Jurkat, Clone E6-1 (cell line): ENCODE measurements around the gene PLPPR5.

Experiments
- DNase-seq: peaks from one replicate; pipeline ENCODE4 v3.0.0-alpha.2; 2011; ENCODE audit warnings: low read depth, low spot score
- H3K4me3 ChIP-seq: 2 replicates; pipeline ENCODE4 v1.5.1; 2011; ENCODE audit warnings: mild to moderate bottlenecking, low read length, control low read depth, moderate library complexity

Gene PLPPR5

DNA sequence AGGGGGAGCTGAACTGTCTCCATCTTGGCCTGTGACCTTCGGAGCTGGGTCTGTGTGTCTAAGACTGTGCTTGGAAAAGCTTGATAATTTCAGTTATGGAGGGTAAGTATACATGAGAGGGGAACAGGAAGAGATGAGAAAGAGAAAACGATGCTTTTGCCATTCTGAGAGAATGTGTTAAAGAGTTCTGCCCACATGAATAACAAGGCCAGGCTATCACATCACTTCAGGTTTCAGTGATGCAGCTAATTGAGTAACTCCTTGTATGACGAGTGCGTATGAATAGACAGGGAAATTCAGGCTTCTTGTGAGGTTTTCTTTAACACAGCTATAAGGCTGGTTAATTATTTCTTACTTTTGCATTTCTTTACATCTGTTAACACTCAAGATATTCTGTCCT is 81.0 kb downstream of the PLPPR5 start:
- DNase-seq = no peak
- no peak overlapping the region for H3K4me3 ChIP-seq

DNA sequence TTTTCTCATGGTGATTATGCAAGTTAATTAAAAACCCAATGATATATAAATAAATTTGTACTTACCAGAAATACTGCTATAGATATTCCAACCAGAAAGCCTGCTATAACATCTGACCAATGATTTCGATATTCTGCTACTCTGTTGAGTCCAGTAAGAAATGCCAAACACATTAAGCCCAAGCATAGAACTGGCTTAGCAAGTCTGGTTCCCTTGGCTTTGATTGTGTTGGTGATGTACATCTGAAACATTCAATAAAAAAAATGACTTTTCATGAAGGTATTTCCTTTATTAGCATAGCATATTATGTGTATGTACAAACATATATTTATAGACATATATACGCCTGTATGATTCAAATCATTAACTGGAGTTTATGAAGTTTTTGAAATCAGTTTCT is 82.8 kb downstream of the PLPPR5 start:
- no peak overlapping the region for H3K4me3 ChIP-seq
- no peak for DNase-seq

DNA sequence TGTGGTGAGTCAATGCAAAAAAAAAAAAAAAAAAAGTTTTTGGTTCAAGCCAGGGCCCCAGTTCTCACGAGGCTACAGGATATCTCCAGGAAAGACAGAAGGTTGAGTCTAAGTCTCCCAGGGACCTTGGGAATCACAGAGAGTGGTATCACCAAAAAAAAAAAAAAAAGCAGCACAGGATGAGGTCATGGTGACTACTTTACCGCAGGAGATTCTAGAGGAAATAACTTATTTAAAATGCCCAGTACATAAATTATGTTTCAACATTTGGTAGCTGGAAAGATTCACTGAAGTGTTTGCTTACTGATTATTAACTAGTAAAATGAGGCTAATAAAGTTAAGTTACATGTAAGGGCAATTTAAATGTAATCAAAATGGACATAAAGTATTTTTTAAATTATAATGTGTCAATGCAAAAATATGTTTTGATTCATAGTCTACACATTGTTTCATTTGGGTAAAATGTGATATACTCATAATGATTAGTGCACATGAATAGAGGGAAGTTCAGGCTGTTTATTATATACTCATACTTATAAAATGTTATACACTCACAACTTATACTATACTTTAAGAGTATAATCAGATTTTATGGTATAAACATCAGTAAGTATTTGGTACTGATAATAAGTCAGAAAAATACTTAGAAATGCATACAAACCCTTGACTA is 84.1 kb downstream of the PLPPR5 start:
- DNase-seq = no peak

DNA sequence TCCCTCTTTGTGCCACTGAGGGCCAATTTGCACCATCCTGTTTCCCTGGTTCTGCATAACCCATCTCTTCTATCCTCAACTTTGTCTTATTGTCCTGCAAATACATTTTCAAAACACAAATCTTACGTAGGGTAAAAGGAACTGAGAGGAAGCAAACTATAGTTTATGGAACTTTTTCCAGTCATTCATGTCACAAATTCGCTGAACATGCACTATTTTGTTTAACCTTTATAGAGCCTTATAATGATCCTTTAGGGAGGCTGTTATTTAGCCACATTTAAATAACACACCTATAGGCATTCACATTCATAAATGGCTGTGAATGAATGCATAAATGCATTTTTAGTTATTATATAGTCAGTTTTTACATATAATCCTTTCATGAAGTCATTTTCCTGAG is 85.0 kb downstream of the PLPPR5 start:
- DNase-seq = no peak
- no peak overlapping the region for H3K4me3 ChIP-seq

More for the DNA sequence above, 84.1 kb downstream of the PLPPR5 start:
- no peak overlapping the region for H3K4me3 ChIP-seq

DNA sequence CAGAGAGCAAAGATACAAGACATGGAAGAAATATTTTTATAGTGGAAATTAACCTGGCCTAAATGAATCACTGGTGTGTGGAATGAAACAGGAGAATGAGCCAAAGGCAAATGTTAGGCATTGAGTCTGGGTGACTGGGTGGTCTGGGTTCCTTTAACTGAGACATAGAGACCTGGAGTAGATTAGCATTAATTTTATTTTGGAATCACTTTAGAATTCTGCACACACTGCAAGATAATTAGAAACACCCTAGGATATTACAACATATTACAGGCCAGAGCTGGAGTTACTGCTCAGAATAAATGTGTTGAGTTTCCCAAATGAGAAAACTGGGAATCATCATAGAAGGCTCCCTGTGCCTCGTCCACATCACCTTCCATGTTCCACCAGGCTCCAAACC is 85.5 kb downstream of the PLPPR5 start:
- no peak overlapping the region for H3K4me3 ChIP-seq
- no peak for DNase-seq

DNA sequence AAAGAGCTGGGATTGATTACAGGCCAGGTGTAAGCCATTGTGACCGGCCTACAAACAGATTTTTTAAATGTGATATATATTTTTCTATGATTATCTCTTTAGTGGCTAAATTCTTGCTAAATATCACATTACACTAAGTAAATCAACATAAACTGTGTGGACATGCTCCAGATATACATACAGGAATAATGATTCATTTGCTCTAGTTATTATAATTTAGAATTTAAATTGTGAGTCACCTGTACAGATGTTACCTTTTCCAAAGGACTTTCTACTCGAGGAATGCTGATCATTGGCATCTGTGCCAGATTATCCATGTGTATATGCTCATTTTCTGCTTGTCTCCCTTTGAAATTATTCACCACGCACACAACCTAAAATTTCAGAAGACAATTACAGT is 90.1 kb downstream of the PLPPR5 start:
- H3K4me3 ChIP-seq = no peak overlapping the region
- no peak for DNase-seq

DNA sequence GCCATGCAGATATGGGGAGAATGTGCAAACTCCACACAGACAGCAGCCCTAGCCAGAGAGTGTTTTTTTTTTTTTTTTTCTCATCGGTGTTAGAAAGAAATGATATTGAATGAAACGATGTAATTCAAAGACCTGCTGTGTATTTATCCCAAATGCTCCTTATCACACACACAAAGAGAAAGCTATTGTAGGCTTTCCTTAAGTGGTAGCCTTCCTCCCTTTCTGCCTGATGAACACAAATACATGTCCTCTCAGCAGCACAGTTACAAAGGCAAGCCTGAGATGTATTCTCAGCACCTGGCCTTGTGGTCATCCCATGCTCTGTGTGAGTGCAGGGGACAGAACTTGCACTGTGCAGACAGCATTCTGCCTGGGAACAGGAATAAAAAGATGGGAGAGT is 93.8 kb downstream of the PLPPR5 start:
- DNase-seq = no peak
- H3K4me3 ChIP-seq = no peak overlapping the region

DNA sequence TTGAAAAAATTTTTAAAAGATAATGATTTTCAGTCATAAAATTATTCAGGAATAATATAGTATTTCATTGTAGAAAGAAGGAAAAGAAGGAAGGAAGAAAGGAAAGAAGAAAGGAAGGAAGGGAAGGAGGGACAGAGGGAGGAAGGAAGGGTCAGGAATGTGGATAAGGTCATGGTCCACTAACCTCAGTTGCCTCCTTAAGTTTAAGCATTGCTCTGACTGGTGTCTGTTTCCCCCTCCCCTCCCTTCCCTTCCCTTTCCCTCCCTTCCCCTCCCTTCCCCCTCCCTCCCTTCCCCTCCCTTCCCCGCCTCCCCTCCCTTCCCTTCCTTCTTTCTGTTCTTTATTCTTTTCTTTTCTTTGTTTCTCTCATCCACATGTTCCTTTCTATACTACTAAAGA is 95.7 kb downstream of the PLPPR5 start:
- DNase-seq = no peak
- H3K4me3 ChIP-seq = no peak overlapping the region

DNA sequence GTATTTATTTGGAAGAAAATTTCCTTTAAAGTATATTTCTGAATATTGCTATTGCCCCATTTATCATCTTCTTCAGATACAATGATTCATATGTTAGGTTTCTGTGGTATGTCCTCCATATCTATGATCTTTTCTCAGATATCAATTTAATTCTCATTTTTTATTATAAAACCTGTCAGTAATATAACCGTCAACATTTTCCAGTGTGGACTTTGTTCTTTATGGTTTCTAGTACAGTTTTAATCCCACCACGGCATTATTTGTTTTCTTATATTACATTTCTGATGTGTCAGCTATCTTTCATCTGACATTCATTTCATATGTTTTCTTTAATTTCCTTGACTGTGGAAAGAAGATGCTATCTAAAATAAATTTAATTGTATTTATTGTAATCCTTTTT is 97.9 kb downstream of the PLPPR5 start:
- DNase-seq = no peak
- no peak overlapping the region for H3K4me3 ChIP-seq

DNA sequence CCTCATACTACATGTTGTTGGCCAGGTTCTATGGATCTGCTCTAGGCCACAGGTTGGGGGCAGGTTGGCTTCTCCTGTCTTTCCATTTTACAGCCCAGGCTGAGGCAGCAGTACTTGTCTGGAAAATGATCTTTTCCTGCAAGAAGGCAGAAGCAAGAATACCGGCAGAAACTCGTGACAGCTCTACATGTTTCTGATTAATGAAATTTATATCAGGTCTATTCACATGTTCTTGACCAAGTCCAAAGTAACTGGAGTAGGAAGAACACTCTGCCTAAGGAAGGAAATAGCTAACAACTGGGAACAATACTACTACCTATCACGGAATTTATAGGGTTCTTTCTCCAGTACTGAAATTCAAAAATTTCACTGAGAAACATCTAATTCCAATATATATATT is 98.3 kb downstream of the PLPPR5 start:
- H3K4me3 ChIP-seq = no peak overlapping the region
- DNase-seq = no peak

DNA sequence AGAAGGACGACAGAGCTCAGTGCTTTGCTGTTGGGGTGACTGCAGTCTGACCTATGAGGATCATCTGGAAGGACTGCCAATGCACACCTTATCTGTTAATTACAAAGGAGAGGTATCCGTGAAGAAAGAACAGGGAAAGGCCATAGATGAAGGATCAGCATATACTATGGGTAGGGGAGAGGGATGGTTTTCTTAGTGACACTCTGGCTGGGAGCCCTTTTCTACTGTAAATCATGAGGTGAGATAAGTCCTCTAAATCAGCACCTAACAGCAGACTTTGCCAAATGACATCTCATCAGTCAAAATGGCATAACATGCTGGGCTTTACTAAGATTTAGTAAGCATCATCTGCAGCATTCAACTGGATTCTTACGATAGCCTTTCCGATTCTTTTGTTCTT is 100.0 kb downstream of the PLPPR5 start:
- no peak overlapping the region for H3K4me3 ChIP-seq
- no peak for DNase-seq

DNA sequence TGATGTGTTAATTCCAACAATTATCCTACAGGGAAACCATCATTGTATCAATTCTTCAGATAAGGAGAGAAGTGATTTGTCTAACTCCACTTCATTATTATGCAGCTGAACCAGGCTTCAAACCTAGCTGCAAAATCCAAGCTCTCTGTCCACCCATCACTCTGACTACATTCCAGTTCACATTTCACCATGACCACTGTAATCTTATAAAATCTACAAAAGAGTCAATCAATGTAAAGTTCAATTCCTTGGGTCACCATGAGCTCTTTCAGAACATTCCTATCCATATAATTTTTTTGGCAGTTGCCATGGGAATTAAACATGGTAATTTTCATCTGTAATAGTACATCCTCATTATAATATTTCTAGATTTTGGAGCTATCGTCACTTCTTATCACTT is 100.9 kb downstream of the PLPPR5 start:
- H3K4me3 ChIP-seq = no peak overlapping the region
- DNase-seq = no peak

DNA sequence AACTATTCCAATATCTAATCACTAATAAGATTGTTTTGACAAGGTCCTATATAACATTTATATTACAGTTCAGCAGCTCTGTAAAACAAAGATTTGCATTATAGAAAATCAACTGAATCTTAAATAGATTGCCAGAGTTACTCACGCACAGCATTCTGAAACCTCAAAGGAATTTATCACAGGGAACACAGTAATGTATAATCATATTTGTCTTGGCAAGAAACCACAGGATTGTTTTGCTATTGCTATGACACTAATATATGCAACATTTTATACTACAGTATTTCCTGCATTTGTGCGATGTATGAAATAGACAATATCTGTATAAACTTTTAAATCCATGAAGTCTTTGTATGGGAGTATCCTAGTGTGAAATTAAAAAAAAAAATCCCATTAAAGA is 101.4 kb downstream of the PLPPR5 start:
- no peak for DNase-seq
- H3K4me3 ChIP-seq = no peak overlapping the region

DNA sequence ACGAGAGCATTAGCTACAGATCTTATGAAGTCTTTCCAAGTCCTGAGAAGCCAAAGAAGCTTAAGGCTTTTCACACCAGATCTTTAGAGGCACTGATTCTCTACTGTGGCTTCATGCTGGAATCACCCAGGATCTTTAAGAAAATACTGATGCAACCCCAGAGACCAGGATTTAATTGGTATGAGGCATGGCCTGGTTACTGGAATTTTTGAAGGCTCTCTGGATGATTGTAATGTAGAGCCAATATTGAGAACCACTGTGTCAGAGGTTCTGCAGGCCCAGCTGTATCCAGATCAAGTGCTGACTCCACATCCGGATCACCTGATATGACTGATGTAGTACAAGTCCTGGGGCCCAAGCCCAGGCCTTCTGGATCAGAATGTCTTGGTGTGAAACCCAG is 105.7 kb downstream of the PLPPR5 start:
- no peak overlapping the region for H3K4me3 ChIP-seq
- no peak for DNase-seq

DNA sequence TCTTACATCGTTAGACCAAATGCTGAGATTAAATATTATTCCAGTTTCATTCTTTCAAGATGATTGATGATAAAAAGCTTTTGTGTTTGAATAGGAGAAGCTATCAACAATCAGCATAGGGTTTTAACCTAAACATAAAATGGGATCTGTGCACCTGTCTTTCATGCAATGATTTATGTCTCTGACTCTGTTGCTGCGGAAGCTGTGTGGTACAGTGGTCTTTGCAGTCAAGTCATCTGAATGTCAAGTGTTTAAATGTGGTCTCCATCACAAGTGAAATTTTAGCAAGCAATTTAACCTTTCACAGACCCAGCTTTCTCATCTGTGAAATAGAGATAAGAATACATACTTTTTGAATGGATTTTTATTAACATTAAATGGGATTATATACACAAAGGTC is 107.2 kb downstream of the PLPPR5 start:
- peak; percentile 54 for DNase-seq
- H3K4me3 ChIP-seq = no peak overlapping the region

DNA sequence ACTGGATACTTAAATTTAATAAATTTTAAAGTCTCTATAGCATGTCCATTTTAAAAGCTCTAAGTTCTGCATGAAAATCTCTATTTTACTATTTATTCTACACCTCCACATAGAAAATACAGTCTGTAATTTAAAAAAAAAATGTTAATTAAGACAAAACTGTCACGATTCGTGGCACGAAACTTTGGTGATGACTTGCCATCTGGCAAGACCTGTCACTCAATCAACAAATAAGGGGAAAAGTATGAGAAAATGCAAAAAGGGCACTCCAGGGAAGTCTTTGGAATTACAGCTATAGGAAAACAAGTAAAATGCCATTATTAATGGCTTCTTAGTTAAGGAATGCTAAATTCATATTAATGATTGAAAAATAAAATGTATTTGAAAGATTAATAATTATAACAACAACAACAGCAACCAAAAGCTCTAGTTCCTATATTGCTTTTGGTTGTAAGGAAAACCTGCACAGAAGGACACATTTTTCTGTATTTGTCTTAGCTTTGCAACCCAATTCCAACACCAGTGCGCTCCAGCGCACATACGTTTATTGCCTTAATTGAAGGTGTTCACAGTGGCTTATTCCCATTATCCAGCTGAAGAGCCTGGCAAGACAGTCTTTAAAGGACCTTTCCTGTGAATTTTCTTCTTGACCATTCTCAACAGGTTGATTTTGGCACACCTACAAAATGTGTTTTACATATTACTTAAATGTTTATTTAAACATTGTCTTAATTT is 107.8 kb downstream of the PLPPR5 start:
- no peak for DNase-seq
- H3K4me3 ChIP-seq = no peak overlapping the region

DNA sequence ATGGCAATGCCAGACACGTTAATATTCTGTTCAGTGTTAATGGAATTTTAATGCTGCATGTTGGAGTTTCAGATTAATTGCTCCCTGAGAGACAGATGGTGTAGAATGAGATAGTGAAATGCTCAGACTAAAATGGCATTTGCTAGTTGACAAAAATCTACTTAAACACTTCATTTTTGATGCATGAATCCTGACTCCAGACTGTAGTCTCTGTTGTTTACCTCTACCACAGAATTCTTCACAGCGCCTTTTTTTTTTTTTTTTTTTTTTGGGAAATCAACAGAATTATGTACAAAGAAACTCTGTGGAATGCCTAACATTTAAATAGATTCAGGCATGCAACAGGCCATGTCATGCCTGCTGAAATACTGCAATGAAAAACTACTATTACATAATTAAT is 111.3 kb downstream of the PLPPR5 start:
- no peak for DNase-seq
- H3K4me3 ChIP-seq = no peak overlapping the region

DNA sequence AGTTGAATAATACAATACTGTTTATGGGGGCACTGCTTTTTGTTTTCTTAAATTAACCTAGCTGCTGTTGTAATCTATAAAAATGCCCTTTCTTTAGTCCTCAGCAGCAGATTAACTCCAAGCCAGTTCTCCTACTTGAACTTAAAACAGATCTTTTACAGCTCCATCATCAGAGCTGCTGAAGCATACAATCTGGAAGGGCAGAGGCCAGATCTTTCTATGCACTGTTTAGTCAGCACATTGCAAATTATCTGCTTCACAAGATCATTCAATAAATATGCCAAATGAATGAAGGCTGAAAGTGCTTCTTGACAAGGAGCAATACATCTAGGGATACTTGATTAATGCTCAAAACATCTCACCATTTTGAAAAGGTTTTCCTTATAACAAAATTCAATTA is 115.8 kb downstream of the PLPPR5 start:
- DNase-seq = no peak
- no peak overlapping the region for H3K4me3 ChIP-seq

DNA sequence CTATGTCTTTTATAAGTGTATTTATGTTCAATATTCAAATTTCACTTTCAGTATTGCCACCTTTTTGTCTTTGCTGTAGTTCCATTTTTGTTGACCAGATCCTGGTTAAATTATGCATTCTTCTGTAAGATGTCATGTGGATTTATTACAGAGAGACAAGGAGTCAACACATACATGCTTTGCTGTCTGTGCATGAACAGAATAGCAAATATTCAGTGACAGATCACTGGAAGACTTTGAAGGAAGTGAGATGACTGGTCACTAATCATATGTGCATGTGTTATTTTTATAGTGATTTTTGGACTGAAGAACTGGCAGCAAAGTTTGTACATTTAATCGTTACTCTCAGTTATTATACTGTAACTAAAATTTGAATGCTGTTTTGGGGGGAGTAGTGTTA is 117.2 kb downstream of the PLPPR5 start:
- H3K4me3 ChIP-seq = no peak overlapping the region
- DNase-seq = no peak

DNA sequence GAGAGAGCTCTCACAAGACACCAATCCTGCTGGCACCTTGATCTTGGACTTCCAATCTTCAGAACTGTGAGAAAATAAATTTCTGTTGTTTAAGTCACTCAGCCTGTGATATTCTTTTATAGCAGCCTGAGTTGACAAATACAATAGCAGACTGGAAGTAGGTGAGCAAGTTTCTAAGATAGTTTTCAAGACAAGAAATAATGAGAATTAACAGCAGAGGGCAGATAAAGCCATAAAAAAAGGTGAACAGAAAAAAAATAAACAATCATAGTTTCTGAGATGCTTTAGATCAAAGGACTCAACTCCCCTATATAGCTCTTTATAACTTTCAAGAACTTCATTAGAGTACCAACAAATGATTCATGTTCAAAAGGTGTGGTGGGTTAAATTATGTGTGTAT is 119.8 kb downstream of the PLPPR5 start:
- no peak overlapping the region for H3K4me3 ChIP-seq
- DNase-seq = no peak

DNA sequence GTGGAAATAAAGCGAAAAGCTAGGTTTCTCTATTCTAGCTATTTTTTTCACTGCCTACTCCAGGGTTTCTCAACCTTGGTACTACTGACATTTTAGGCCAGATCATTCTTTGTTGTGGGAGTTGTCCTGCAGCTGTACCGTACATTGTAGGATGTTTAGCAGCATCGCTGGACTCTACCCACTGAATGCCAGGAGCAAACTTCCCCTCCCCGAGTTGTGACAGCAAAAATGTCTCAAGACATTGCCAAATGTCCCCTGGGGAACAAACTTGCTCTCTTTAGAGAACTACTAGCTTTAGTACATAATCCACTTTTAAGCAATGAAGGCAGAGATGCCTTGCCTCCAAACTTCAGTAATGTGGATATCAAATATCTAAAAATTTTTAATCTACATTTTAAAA is 122.8 kb downstream of the PLPPR5 start:
- DNase-seq = no peak
- no peak overlapping the region for H3K4me3 ChIP-seq
